ENCODE measurements around the gene SEZ6. TPM values are rescaled to one million over a fixed set of nuclear protein-coding genes. Genes with fewer than 3 reads are reported as not detected.

SEZ6 gene
- total RNA-seq, 1 donor from 2014 or later: 0.72 TPM

GRCh38 chr17:29021226-29021625 lies 15.4 kb upstream of the SEZ6 start:
- no peak overlapping the region for H3K4me3 Mint-ChIP-seq
- TF ChIP-seq, protein P1, sequence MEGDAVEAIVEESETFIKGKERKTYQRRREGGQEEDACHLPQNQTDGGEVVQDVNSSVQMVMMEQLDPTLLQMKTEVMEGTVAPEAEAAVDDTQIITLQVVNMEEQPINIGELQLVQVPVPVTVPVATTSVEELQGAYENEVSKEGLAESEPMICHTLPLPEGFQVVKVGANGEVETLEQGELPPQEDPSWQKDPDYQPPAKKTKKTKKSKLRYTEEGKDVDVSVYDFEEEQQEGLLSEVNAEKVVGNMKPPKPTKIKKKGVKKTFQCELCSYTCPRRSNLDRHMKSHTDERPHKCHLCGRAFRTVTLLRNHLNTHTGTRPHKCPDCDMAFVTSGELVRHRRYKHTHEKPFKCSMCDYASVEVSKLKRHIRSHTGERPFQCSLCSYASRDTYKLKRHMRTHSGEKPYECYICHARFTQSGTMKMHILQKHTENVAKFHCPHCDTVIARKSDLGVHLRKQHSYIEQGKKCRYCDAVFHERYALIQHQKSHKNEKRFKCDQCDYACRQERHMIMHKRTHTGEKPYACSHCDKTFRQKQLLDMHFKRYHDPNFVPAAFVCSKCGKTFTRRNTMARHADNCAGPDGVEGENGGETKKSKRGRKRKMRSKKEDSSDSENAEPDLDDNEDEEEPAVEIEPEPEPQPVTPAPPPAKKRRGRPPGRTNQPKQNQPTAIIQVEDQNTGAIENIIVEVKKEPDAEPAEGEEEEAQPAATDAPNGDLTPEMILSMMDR (conservative IDR thresholded peaks at IDR 0.05): no peak
- no peaks in the 10 kb centered on the region for H3K9me3 Mint-ChIP-seq
- peaks cover 54% of the 10 kb centered on the region for H3K27me3 Mint-ChIP-seq (ENCODE audit: low read depth)
- H3K36me3 Mint-ChIP-seq (ENCODE audit: low read depth): no peaks in the 10 kb centered on the region
- DNase-seq (ENCODE audit: low read depth, low spot score): no peak
- no peak overlapping the region for H3K27ac Mint-ChIP-seq (ENCODE audit: unreplicated experiment)
- peaks cover 18% of the 10 kb centered on the region for H3K4me1 Mint-ChIP-seq

DNA sequence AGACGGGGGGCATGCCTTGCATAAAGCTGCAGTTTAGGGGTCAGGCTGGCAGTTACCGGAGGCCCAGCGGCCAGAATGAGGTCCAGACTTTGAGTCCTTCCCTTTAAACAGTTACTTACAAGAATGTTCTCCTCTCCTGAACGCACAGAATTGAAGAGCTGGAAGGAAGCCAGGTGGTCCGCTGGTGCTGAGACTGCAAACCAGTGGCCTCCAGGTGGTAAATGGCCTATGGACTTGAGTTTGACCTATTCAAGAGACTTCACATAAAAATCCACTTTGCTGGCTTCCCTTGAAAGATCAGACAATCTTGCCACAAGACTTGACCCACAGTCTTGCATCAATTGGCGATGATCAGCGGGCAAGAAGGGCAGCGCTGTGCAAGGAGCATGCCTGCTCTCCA lies 14.7 kb upstream of the SEZ6 start:
- Mint-ChIP-seq H3K27me3 (ENCODE audit: low read depth) (peaks cover 53% of the 10 kb centered on the region), H3K27ac (ENCODE audit: unreplicated experiment) (no peak overlapping the region), H3K4me1 (peaks cover 18% of the 10 kb centered on the region), H3K36me3 (ENCODE audit: low read depth) (no peaks in the 10 kb centered on the region), H3K4me3 (no peak overlapping the region), H3K9me3 (no peaks in the 10 kb centered on the region)
- TF ChIP-seq, protein P1 (conservative IDR thresholded peaks at IDR 0.05): no peak
- no peak for DNase-seq (ENCODE audit: low read depth, low spot score)

DNA sequence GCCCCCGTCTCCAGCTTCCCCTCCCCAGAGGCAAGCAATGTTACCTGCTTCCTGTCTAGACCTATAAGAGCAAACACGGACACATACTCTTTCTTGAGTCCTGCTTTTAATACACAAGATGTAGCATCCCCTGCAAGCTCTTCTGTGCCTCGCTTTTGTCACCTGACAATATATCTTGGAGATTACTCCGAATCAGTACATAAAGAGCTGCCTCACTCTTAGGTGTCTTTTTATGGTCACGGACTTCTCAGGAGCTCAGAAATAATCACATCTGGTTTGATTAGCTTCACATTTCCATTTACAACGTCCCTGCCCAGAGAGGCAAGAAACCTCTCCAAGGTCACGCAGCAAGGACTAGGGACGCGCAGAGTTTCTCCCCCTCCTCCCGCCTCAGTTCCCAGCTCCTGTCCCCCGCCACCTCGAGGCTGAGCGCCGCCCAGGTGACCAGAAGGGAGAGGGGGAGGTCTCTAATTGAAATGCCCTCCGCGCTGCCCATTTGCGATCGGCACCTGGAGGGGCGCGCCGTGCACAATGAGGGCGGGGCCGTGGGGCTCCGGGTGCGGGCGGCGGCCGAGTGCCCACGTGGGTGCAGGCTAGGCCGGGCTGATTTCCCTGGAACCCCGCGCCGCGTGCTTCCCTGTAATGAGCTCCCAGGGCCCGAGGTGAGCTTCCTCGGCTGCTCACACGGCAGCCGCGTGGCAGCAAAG lies 13.8 kb upstream of the SEZ6 start:
- peaks cover 61% of the 10 kb centered on the region for H3K27me3 Mint-ChIP-seq (ENCODE audit: low read depth)
- H3K36me3 Mint-ChIP-seq (ENCODE audit: low read depth): no peaks in the 10 kb centered on the region
- no peak for DNase-seq (ENCODE audit: low read depth, low spot score)
- H3K4me1 Mint-ChIP-seq: peaks cover 18% of the 10 kb centered on the region
- H3K27ac Mint-ChIP-seq (ENCODE audit: unreplicated experiment): no peak overlapping the region
- TF ChIP-seq, protein P1 (conservative IDR thresholded peaks at IDR 0.05): no peak
- no peaks in the 10 kb centered on the region for H3K9me3 Mint-ChIP-seq
- no peak overlapping the region for H3K4me3 Mint-ChIP-seq

DNA sequence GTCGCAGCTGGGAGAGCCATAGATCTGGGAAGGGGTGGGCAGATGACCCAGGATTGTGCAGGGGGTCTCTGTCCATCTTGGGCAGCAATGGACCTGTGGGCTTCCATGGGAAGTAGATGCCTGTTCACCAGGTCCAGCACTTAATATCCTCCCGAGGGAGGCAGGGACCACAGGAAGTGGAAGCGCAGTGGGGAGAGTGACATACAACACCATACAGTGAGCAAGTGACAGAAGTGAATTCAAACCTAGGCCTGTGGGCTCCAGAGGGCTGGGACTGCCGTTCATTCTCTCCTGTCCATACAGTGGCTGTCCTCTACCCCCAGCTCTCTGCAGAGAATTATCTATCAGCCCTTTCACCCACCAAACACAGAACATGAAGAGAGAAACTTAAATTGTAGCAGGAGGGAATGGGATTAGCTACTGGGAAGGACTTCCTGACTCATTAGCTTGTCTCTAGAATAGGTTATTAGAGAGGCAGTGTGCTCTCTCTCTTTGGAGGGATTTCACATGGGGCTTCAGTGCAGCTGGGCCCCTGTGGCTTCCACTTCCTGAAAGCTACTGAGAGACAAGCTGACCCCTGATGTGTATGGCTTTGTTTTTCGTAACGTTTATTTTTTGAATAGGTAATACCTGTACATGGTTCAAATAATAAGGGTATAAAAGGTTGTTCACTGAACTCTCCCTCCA lies 13.1 kb upstream of the SEZ6 start:
- TF ChIP-seq, protein P1 (conservative IDR thresholded peaks at IDR 0.05): no peak
- Mint-ChIP-seq H3K27ac (ENCODE audit: unreplicated experiment) (peak overlapping the region; percentile 79), H3K9me3 (no peaks in the 10 kb centered on the region), H3K36me3 (ENCODE audit: low read depth) (no peaks in the 10 kb centered on the region), H3K4me1 (peaks cover 18% of the 10 kb centered on the region), H3K27me3 (ENCODE audit: low read depth) (peaks cover 66% of the 10 kb centered on the region), H3K4me3 (no peak overlapping the region)
- DNase-seq (ENCODE audit: low read depth, low spot score): no peak

DNA sequence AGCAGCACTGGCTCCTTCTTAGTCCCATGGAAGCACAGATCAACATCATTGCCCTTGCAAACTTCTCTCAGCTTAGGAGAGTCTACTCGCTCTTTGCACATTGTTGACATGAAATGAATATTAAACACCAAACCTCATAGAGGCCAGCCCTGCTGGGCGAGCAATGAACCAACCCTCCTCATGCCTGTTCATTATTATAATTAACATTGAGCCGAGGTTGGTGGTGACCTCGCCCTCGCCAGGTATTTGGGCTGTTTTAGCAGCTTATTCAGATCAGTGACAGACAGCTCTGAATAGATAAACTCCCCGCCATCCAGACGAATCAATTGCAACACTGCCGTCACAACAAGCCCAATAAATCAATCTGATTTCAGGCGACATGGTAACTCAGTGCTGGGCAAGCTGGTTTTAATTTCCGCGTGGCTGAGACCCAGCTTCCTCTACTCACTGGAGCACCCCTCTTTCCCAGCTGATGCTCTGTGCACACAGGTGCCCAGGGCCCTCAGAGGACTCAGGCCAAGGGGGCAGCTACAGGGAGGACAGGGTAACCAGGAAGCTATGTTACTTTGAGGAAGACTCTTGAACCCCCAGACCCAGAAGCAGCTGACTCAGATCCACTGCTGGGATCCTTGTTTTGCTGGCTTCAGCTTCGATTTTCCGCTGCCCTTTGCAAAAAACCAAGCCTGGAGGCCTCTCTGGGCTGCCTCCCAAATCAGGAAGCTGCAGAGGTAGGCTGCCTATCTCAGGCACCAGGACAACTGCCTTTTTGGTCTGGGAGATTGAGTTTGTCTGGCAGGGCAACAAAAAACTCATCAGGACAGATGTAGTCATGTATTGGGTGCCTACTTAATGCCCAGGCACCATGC lies 10.7 kb upstream of the SEZ6 start:
- TF ChIP-seq, protein P1 (conservative IDR thresholded peaks at IDR 0.05): no peak
- peaks cover 63% of the 10 kb centered on the region for H3K27me3 Mint-ChIP-seq (ENCODE audit: low read depth)
- H3K9me3 Mint-ChIP-seq: no peaks in the 10 kb centered on the region
- H3K36me3 Mint-ChIP-seq (ENCODE audit: low read depth): no peaks in the 10 kb centered on the region
- peaks cover 18% of the 10 kb centered on the region for H3K4me1 Mint-ChIP-seq
- DNase-seq (ENCODE audit: low read depth, low spot score): no peak
- H3K4me3 Mint-ChIP-seq: no peak overlapping the region
- H3K27ac Mint-ChIP-seq (ENCODE audit: unreplicated experiment): no peak overlapping the region

All from neural crest cell (in vitro differentiated cells).